Activated CD8-positive, alpha-beta T cell treated with anti-CD3 and anti-CD28 coated beads for 36 hours (primary cell): ENCODE results near the gene CLMN. TPM values are rescaled to one million over a fixed set of nuclear protein-coding genes. Genes with fewer than 3 reads are reported as not detected.

Experiments
- ATAC-seq: fragments of 200-7000 bp; cut with Tn5 transposase; one replicate; pipeline ENCODE4 v1.10.0; 2021; ENCODE audit warnings: mild to moderate bottlenecking, moderate library complexity
- CTCF ChIA-PET: fragments of 350-600 bp; sonication (Branson Sonifier 250); formaldehyde crosslinking; loops from one replicate; lab custom pipeline; 2021; ENCODE audit warnings: antibody characterized with exemption; lab: Charles Lee
- POLR2A ChIA-PET: fragments of 350-600 bp; sonication (Branson Sonifier 250); formaldehyde crosslinking; loops from one replicate; lab custom pipeline; 2021; ENCODE audit warnings: antibody characterized with exemption; lab: Charles Lee
- DNase-seq: peaks from one replicate; pipeline ENCODE4 v3.0.0-alpha.2; 2020
- H3K27ac Mint-ChIP-seq: one replicate; pipeline ENCODE4 v1.8.0; 2021; ENCODE audit warnings: mild to moderate bottlenecking, mixed read lengths
- H3K27me3 Mint-ChIP-seq: one replicate; pipeline ENCODE4 v1.8.0; 2021; ENCODE audit warnings: mixed read lengths
- H3K36me3 Mint-ChIP-seq: one replicate; pipeline ENCODE4 v1.8.0; 2021; ENCODE audit warnings: low read depth, mixed read lengths
- H3K4me1 Mint-ChIP-seq: one replicate; pipeline ENCODE4 v1.8.0; 2021; ENCODE audit warnings: low read depth, mixed read lengths
- H3K4me3 Mint-ChIP-seq: one replicate; pipeline ENCODE4 v1.8.0; 2021; ENCODE audit warnings: mild to moderate bottlenecking, moderate library complexity, mixed read lengths
- H3K9me3 Mint-ChIP-seq: one replicate; pipeline ENCODE4 v1.8.0; 2021; ENCODE audit warnings: mixed read lengths
- intact Hi-C: fragments of 100-400 bp; cut with micrococcal nuclease; formaldehyde crosslinking; loops from one replicate; pipeline ENCODE4 v1.10.0; 2022
- total RNA-seq, 2 experiments: library from RNA; stranded (reverse); gene quantifications; one replicate each; pipeline ENCODE4 v1.2.3, GENCODE V29; 2021
- TF ChIP-seq, protein P1 (sequence below): fragments of 200-600 bp; IDR thresholded peaks from one replicate; pipeline ENCODE4 v1.8.0; 2022; ENCODE audit warnings: antibody characterized with exemption, mild to moderate bottlenecking

The CLMN gene
- total RNA-seq, 2 experiments from 2014 or later = 0.31 to 0.59 TPM

- intact Hi-C loops = no loop called here
- Mint-ChIP-seq H3K27ac (no peak overlapping the region), H3K4me3 (no peak overlapping the region), H3K9me3 (no peaks in the 10 kb centered on the region), H3K36me3 (no peaks in the 10 kb centered on the region), H3K4me1 (no peaks in the 10 kb centered on the region), H3K27me3 (peaks cover 7% of the 10 kb centered on the region)
- POLR2A ChIA-PET = no interaction called here
- no peak for ATAC-seq
- CTCF ChIA-PET = no interaction called here
- TF ChIP-seq, protein P1, sequence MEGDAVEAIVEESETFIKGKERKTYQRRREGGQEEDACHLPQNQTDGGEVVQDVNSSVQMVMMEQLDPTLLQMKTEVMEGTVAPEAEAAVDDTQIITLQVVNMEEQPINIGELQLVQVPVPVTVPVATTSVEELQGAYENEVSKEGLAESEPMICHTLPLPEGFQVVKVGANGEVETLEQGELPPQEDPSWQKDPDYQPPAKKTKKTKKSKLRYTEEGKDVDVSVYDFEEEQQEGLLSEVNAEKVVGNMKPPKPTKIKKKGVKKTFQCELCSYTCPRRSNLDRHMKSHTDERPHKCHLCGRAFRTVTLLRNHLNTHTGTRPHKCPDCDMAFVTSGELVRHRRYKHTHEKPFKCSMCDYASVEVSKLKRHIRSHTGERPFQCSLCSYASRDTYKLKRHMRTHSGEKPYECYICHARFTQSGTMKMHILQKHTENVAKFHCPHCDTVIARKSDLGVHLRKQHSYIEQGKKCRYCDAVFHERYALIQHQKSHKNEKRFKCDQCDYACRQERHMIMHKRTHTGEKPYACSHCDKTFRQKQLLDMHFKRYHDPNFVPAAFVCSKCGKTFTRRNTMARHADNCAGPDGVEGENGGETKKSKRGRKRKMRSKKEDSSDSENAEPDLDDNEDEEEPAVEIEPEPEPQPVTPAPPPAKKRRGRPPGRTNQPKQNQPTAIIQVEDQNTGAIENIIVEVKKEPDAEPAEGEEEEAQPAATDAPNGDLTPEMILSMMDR = no peak
- DNase-seq = no peak
These were observed 12.9 kb upstream of the CLMN start for GRCh38 chr14:95332641-95333040.

DNA sequence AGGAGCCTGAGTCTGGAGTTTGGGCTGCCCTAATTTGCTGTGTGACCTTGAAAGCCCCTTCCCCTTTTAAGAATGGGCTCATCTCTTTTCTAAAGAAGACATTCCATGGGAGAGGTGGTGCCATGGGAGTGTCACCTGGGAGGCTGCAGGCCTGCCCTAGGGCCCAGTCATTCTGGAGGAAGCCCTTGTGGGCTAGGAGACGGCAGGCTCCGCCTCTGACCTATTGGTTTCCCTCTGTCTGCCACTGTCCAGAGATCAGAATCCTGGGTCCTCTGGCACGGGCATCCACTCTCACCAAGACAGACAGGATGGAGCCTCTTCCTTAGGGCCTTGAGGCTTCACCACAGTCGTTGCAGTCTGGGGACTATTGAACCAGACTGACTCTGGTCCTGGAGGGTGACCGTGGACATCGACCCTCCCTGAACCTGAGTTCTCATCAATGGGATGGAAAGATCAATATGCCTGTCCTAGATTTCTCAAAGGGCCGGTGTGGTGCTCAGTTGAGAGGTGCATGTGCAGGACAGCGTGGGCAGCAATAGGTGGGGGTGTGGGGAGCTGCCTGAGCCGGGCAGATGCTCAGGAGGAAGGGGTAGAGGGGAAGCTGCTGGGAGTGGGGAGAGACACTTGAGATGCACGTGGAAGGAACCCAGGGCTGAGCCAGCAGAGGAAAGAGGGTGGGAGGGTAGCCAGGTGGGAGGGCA, 12.2 kb upstream of the CLMN start:
- no peak overlapping the region for H3K27ac Mint-ChIP-seq
- POLR2A ChIA-PET = no interaction called here

GRCh38 chr14:95330591-95331370, 11.1 kb upstream of the CLMN start:
- CTCF ChIA-PET = interaction anchor here (1.2 kb wide), 1 partner anchor 31 kb away, joined by 3 read pairs; no protein-coding TSS in a partner anchor
- no peak overlapping the region for H3K4me3 Mint-ChIP-seq
- H3K27ac Mint-ChIP-seq = no peak overlapping the region
- ATAC-seq = no peak
- TF ChIP-seq, protein P1 = no peak
- POLR2A ChIA-PET = no interaction called here
- no peak for DNase-seq
- no peaks in the 10 kb centered on the region for H3K9me3 Mint-ChIP-seq
- no peaks in the 10 kb centered on the region for H3K4me1 Mint-ChIP-seq
- no peaks in the 10 kb centered on the region for H3K36me3 Mint-ChIP-seq
- peaks cover 6% of the 10 kb centered on the region for H3K27me3 Mint-ChIP-seq
- intact Hi-C loops = no loop called here

More for the DNA sequence above, 12.2 kb upstream of the CLMN start:
- CTCF ChIA-PET = no interaction called here
- no peak for DNase-seq
- H3K9me3 Mint-ChIP-seq = no peaks in the 10 kb centered on the region
- TF ChIP-seq, protein P1 = no peak
- intact Hi-C loops = no loop called here
- no peaks in the 10 kb centered on the region for H3K36me3 Mint-ChIP-seq
- ATAC-seq = no peak
- H3K4me1 Mint-ChIP-seq = no peaks in the 10 kb centered on the region
- H3K27me3 Mint-ChIP-seq = peaks cover 8% of the 10 kb centered on the region
- H3K4me3 Mint-ChIP-seq = no peak overlapping the region

- H3K9me3 Mint-ChIP-seq = no peaks in the 10 kb centered on the region
- ChIA-PET CTCF (interaction anchor here (1.2 kb wide), 1 partner anchor 32 kb away, joined by 3 read pairs; no protein-coding TSS in a partner anchor), POLR2A (no interaction called here)
- no peaks in the 10 kb centered on the region for H3K36me3 Mint-ChIP-seq
- TF ChIP-seq, protein P1 = no peak
- intact Hi-C loops = no loop called here
- no peak overlapping the region for H3K4me3 Mint-ChIP-seq
- no peak overlapping the region for H3K27ac Mint-ChIP-seq
- no peak for ATAC-seq
- H3K27me3 Mint-ChIP-seq = peaks cover 4% of the 10 kb centered on the region
- no peaks in the 10 kb centered on the region for H3K4me1 Mint-ChIP-seq
- DNase-seq = no peak
These were observed 10.2 kb upstream of the CLMN start for GRCh38 chr14:95329941-95330340.
